ENCODE measurements around the gene PCSK5. TPM values are rescaled to one million over a fixed set of nuclear protein-coding genes. Genes with fewer than 3 reads are reported as not detected.

The PCSK5 gene
- total and polyA plus RNA-seq, 2 donors (not counting 3 experiments of a cell fraction or from before 2014, with no cell fraction given): 2.6 to 4.8 TPM

DNA sequence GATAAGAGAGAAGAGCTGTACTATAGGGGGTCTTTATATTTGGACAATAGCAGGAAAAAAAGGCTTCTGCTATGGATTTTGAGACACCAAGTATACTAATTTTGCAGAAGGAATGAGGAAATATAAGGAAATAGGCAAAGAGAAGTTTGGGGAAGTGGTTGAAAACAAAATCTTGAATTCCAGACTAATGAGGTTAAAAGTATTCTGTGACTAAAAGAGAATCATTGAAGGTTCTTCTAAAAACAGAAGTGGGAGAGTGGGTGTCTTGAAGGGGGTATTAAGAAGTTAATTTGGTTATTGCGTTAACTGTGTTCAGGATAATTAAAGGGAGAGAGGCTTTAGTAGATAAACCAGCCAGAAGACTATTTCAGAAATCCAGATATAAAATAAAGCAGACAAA, 355.0 kb downstream of the PCSK5 start:
- no peaks in the 10 kb centered on the region for H4K20me1 ChIP-seq (replicated peaks; ENCODE audit: control insufficient read depth, extremely low read depth, insufficient read depth, low read length)
- DNase-seq (ENCODE audit: low read depth, low spot score): no peak
- TF ChIP-seq JUN (IDR thresholded peaks at IDR 0.05; ENCODE audit: borderline replicate concordance, insufficient read depth, insufficient read length, low read depth) (no peak), POLR2A (IDR thresholded peaks at IDR 0.05; ENCODE audit: low read depth, low read length) (no peak), GATA2 (IDR thresholded peaks at IDR 0.05; ENCODE audit: insufficient read depth, insufficient read length, low read depth, low read length) (no peak), EZH2 (IDR thresholded peaks at IDR 0.05; ENCODE audit: borderline replicate concordance, low read depth, low read length, severe bottlenecking) (no peak), FOS (IDR thresholded peaks at IDR 0.05; ENCODE audit: borderline replicate concordance, insufficient read depth, low read length) (no peak), MYC (IDR thresholded peaks at IDR 0.05; ENCODE audit: low read depth, low read length) (no peak), POLR2AphosphoS5 (IDR thresholded peaks at IDR 0.05; ENCODE audit: insufficient read depth, low read depth, low read length) (no peak)
- TF ChIP-seq, protein P1, sequence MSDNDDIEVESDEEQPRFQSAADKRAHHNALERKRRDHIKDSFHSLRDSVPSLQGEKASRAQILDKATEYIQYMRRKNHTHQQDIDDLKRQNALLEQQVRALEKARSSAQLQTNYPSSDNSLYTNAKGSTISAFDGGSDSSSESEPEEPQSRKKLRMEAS (IDR thresholded peaks at IDR 0.05; ENCODE audit: insufficient read depth, insufficient read length): no peak
- TF ChIP-seq, protein P2, sequence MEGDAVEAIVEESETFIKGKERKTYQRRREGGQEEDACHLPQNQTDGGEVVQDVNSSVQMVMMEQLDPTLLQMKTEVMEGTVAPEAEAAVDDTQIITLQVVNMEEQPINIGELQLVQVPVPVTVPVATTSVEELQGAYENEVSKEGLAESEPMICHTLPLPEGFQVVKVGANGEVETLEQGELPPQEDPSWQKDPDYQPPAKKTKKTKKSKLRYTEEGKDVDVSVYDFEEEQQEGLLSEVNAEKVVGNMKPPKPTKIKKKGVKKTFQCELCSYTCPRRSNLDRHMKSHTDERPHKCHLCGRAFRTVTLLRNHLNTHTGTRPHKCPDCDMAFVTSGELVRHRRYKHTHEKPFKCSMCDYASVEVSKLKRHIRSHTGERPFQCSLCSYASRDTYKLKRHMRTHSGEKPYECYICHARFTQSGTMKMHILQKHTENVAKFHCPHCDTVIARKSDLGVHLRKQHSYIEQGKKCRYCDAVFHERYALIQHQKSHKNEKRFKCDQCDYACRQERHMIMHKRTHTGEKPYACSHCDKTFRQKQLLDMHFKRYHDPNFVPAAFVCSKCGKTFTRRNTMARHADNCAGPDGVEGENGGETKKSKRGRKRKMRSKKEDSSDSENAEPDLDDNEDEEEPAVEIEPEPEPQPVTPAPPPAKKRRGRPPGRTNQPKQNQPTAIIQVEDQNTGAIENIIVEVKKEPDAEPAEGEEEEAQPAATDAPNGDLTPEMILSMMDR (IDR thresholded peaks at IDR 0.05; ENCODE audit: extremely low read depth in 1 of 2, insufficient read depth in 1 of 2, low read depth in 1 of 2, low read length in 2 of 2): no peak
- H3K9ac ChIP-seq (replicated peaks; ENCODE audit: extremely low read depth, insufficient read depth, low read length): no peak overlapping the region
- no peak overlapping the region for H2AFZ ChIP-seq (ENCODE audit: low read depth, low read length)
- H3K36me3 ChIP-seq (ENCODE audit: control insufficient read depth in 2 of 2, extremely low read depth in 1 of 2, insufficient read depth in 2 of 2, low read length in 2 of 2): no peaks in the 10 kb centered on the region
- no peaks in the 10 kb centered on the region for H3K79me2 ChIP-seq (ENCODE audit: control insufficient read depth, insufficient read depth, low read length)
- POLR2A ChIA-PET: no interaction called here
- dilution Hi-C loops (cut with MboI; ENCODE audit: extremely low pct_ligation_motif_present, low sequenced_read_pairs) (no loop called here), intact Hi-C loops (cut with micrococcal nuclease) (no loop called here)
- no peak overlapping the region for H3K4me2 ChIP-seq (ENCODE audit: insufficient read depth, low read length)
- no peak overlapping the region for H3K4me3 ChIP-seq (replicated peaks in 1 of 3; ENCODE audit: insufficient read depth in 1 of 3, low read depth in 1 of 3, low read length in 3 of 3)
- no peak for FAIRE-seq
- no peak overlapping the region for H3K27ac ChIP-seq (ENCODE audit: insufficient read depth, low read depth, low read length)
- BruUV-seq (replicated peaks): no TSS peak
- H3K9me3 ChIP-seq (replicated peaks; ENCODE audit: control insufficient read depth, insufficient read depth, low read length): no peaks in the 10 kb centered on the region
- H3K27me3 ChIP-seq (ENCODE audit: control insufficient read depth in 2 of 2, insufficient read depth in 2 of 2, low read length in 2 of 2): no peaks in the 10 kb centered on the region
- H3K4me1 ChIP-seq (ENCODE audit: control insufficient read depth, extremely low read depth, insufficient read depth, low read length): no peaks in the 10 kb centered on the region
- no peaks in the 10 kb centered on the region for H3K9me1 ChIP-seq (replicated peaks; ENCODE audit: control insufficient read depth, extremely low read depth, insufficient read depth, low read length)
- CTCF ChIA-PET: interaction anchor here (1.1 kb wide), 1 partner anchor 10 kb away, joined by 4 read pairs; no protein-coding TSS in a partner anchor
